Thoracic aorta (tissue), 2 donors: ENCODE measurements around the gene SPOP. TPM values are rescaled to one million over a fixed set of nuclear protein-coding genes. Genes with fewer than 3 reads are reported as not detected.

ENCODE experiments used
- ATAC-seq: fragments of 150-250 bp; one replicate; pipeline ENCODE4 v1.8.0; 2017; ENCODE audit warnings: low read depth; ENCODE audit not compliant: insufficient number of reproducible peaks, low FRiP score
- DNase-seq: peaks from one replicate; pipeline ENCODE4 v3.0.0-alpha.2; 2020; ENCODE audit warnings: low spot score
- H3K27ac ChIP-seq, 2 donors: fragments of 200-600 bp; sonication (generic); 1 replicate in 1 of 2; 2 replicates in 1 of 2; pipeline ENCODE4 v1.5.1; 2016; ENCODE audit warnings: mild to moderate bottlenecking in 2 of 2, moderate library complexity in 2 of 2
- H3K27me3 ChIP-seq: fragments of 200-600 bp; sonication (generic); replicated peaks from 2 replicates; pipeline ENCODE4 v1.6.0; 2016; ENCODE audit warnings: mild to moderate bottlenecking; ENCODE audit not compliant: insufficient read depth
- H3K36me3 ChIP-seq: fragments of 200-600 bp; sonication (generic); one replicate; pipeline ENCODE4 v1.5.1; 2016
- H3K4me1 ChIP-seq, 2 donors: fragments of 200-600 bp; sonication (generic); 1 replicate in 1 of 2; 2 replicates in 1 of 2; pipeline versions ENCODE4 v1.5.1 to v1.6.0; 2016; ENCODE audit warnings: low read depth in 2 of 2, mild to moderate bottlenecking in 1 of 2; ENCODE audit not compliant: control insufficient read depth in 1 of 2
- H3K4me3 ChIP-seq: fragments of 200-600 bp; sonication (generic); 2 replicates; pipeline ENCODE4 v1.5.1; 2016; ENCODE audit warnings: mild to moderate bottlenecking
- H3K9me3 ChIP-seq: fragments of 200-600 bp; sonication (generic); 2 replicates; pipeline ENCODE4 v1.5.1; 2016
- total RNA-seq, 2 donors: library from RNA; depleted of rRNA; stranded (reverse); fragments of >200 nt; gene quantifications; one replicate each; pipeline versions ENCODE4 v1.1.0 to v1.2.3, GENCODE V29; 2016
- TF ChIP-seq, protein P1 (sequence below): fragments of 200-600 bp; sonication (generic); IDR thresholded peaks from one replicate; pipeline ENCODE4 v1.5.1; 2019; ENCODE audit warnings: antibody characterized with exemption

SPOP gene
- total RNA-seq, 2 donors from 2014 or later = 97.7 to 123 TPM

DNA sequence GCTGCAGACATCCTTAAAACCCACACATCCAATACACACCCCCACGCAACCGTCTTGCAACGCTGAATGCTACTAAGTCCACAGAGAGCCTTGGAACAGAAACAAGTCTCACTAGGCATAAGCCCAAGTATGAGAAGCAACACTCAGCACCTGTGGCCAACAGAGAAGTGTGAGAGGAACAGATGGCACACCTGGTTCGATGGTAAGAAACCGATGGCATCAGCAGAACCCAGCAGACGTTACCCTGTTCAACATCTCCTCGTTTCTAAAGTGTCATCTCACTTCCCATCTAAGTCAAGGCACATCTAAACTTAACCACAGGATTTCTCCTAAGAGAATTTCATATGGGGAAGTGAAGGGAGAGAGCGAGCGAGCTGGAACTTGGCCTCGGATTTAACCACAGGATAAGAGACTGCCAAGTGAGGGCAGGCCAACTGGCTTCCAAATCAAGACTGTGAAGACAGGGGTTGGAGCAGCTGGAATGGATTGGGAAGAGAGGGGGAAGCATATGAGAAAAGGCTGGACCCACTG, 61.2 kb downstream of the SPOP start:
- Histone ChIP-seq H3K27me3 (no peaks in the 10 kb centered on the region), H3K9me3 (no peaks in the 10 kb centered on the region), H3K4me1 (peaks cover 33 to 82% of the 10 kb centered on the region in 2 donors), H3K4me3 (peak overlapping the region; percentile 30), H3K36me3 (peaks cover 18% of the 10 kb centered on the region), H3K27ac (peak overlapping the region; percentile 51 to 69)
- no peak for DNase-seq
- no peak for ATAC-seq
- TF ChIP-seq, protein P1, sequence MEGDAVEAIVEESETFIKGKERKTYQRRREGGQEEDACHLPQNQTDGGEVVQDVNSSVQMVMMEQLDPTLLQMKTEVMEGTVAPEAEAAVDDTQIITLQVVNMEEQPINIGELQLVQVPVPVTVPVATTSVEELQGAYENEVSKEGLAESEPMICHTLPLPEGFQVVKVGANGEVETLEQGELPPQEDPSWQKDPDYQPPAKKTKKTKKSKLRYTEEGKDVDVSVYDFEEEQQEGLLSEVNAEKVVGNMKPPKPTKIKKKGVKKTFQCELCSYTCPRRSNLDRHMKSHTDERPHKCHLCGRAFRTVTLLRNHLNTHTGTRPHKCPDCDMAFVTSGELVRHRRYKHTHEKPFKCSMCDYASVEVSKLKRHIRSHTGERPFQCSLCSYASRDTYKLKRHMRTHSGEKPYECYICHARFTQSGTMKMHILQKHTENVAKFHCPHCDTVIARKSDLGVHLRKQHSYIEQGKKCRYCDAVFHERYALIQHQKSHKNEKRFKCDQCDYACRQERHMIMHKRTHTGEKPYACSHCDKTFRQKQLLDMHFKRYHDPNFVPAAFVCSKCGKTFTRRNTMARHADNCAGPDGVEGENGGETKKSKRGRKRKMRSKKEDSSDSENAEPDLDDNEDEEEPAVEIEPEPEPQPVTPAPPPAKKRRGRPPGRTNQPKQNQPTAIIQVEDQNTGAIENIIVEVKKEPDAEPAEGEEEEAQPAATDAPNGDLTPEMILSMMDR = no peak

DNA sequence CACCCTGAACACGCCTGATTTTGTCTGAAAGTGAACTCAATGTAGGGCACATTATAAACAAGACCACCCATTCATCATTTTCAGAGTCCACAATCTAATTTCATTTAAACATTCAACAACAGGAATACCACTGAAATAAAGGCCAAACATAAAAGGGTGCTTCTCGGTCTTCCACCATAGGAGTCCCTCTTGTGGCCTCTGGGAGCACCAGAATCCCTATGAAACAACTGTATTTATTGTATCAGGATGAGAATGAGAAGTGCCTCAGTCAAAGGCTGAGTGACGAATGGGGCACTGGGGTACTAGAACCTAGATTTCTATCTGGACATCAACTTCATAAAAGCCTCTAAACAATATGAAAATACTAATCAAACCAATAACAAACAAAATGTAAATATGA, 61.8 kb downstream of the SPOP start:
- H3K36me3 ChIP-seq = peaks cover 15% of the 10 kb centered on the region
- ATAC-seq = no peak
- no peak for DNase-seq
- no peaks in the 10 kb centered on the region for H3K9me3 ChIP-seq
- H3K27me3 ChIP-seq = no peaks in the 10 kb centered on the region
- H3K27ac ChIP-seq = peak overlapping the region; percentile 51 to 69
- H3K4me1 ChIP-seq = peaks cover 36 to 82% of the 10 kb centered on the region in 2 donors
- peak overlapping the region; percentile 22 for H3K4me3 ChIP-seq
- TF ChIP-seq, protein P1 = peak; percentile 50

DNA sequence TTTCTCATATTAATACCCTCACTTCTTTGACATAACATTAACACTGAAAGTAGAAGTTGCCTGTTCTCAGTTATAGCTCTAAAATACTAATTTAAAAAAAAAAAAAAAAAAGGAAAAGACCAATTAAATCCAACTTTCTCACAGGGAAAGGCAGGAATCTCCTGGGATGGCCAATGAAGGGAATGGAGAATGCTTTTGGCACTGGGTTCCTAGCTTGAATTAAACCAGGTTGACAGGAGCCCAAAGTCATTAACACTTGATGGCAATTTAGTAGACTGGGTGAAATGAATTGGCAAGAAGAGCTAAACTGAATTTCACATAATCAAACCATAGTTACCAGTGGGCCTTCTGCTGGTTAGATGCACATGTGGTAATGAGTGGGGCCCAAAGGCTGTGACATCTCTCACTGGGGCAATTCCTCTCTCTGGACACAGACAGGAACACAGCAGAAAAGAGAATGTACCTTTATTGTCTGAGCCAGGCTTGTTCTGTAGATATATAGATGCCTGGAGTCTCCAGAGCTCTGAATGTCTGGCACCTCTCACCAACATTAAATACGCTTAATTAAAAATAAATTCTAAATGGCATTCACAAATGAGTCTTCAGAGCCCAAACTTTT, 64.6 kb downstream of the SPOP start:
- peak overlapping the region; percentile 79 for H3K27ac ChIP-seq
- no peak overlapping the region for H3K4me3 ChIP-seq
- no peaks in the 10 kb centered on the region for H3K9me3 ChIP-seq
- H3K4me1 ChIP-seq = peaks cover 51 to 76% of the 10 kb centered on the region in 2 donors
- DNase-seq (no peak), ATAC-seq (no peak)
- peaks cover 19% of the 10 kb centered on the region for H3K36me3 ChIP-seq
- no peaks in the 10 kb centered on the region for H3K27me3 ChIP-seq
- TF ChIP-seq, protein P1 = no peak

DNA sequence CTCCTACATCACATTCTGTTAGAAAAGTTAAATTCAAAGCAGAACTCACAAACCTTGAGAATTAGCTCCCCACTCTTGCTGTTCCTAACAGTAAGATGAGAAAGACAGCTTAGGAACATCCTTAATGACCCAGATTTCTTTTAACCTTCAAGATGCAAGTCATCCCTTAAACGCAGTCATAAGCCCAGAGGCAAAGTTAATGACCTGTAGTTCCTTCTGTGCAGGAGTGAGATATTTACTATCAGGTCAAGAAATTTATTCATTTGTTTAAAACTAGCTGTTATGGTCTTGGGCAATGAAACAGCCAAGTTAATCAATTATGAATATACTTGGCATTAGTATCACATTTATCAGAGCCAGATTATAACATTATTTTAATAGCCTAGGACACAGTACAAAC, 65.2 kb downstream of the SPOP start:
- H3K27me3 ChIP-seq = no peaks in the 10 kb centered on the region
- TF ChIP-seq, protein P1 = no peak
- no peak overlapping the region for H3K4me3 ChIP-seq
- ATAC-seq (no peak), DNase-seq (no peak)
- peaks cover 51 to 71% of the 10 kb centered on the region in 2 donors for H3K4me1 ChIP-seq
- H3K27ac ChIP-seq = peak overlapping the region; percentile 79
- H3K36me3 ChIP-seq = peaks cover 22% of the 10 kb centered on the region
- no peaks in the 10 kb centered on the region for H3K9me3 ChIP-seq

DNA sequence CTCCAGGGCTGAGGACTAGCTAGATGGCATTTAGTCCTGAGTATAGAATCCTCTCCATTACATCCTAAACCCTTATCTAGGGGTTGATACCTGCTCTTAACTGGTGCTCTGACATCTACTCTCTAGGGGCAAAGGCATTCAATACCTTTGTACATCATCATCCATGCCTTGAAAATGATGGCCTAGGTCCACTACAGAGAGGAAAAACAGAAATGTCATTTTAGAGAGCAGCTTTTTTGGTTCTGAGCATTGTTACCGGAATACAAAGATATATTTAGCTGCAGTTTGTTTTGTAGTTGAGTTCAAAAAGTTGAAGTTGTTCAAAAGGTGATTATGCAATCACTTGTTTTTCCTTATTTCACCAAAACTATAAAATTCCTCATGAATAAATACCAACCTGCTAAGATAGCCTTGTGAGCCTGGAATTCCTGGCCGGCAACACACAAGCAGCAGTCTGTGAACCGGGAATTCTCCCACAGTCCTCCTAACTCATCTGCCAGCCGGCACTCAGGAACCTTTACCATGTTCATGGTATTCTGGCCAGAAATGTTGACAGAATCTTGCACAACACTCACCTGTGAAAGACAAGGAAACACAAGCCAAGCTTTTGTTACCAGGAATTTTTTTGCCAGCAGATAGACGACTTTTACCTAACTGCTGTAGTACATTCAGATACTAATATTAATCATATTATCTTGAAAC, 66.9 kb downstream of the SPOP start:
- TF ChIP-seq, protein P1 = no peak
- peaks cover 29% of the 10 kb centered on the region for H3K36me3 ChIP-seq
- no peak for ATAC-seq

More for the DNA sequence above, 66.9 kb downstream of the SPOP start:
- Histone ChIP-seq H3K4me3 (no peak overlapping the region), H3K27ac (peak overlapping the region; percentile 79), H3K9me3 (no peaks in the 10 kb centered on the region), H3K27me3 (no peaks in the 10 kb centered on the region), H3K4me1 (peaks cover 38 to 66% of the 10 kb centered on the region in 2 donors)
- no peak for DNase-seq
